ENCODE results near the gene DGAT2. TPM values are rescaled to one million over a fixed set of nuclear protein-coding genes. Genes with fewer than 3 reads are reported as not detected.

The DGAT2 gene
- total and polyA plus RNA-seq, 2 donors from 2014 or later: 1.4 to 7.0 TPM

- TF ChIP-seq CTCF (IDR thresholded peaks at IDR 0.05; ENCODE audit: borderline replicate concordance, extremely low read depth, insufficient read depth): no peak
- H3K9me3 ChIP-seq (ENCODE audit: control insufficient read depth in 2 of 3, insufficient read depth in 1 of 3, low read length in 3 of 3): no peaks in the 10 kb centered on the region
- FAIRE-seq: no peak
- peaks cover 0 to 5% (median 0%) of the 10 kb centered on the region in 3 donors for H3K4me1 ChIP-seq (ENCODE audit: control insufficient read depth in 2 of 3, insufficient read depth in 2 of 3, low read depth in 1 of 3, low read length in 3 of 3)
- peak in 1 of 5 donors; percentile 26 for DNase-seq
- H3K27ac ChIP-seq (ENCODE audit: low read depth in 2 of 2, low read length in 2 of 2): no peak overlapping the region
- H3K27me3 ChIP-seq (ENCODE audit: control insufficient read depth, insufficient read depth, low read length): peaks cover 2% of the 10 kb centered on the region
- H3K4me3 ChIP-seq (ENCODE audit: low read length in 3 of 3): no peak overlapping the region
- no peak overlapping the region for H3K9ac ChIP-seq (ENCODE audit: low read length in 3 of 3)
- H3K36me3 ChIP-seq (ENCODE audit: control insufficient read depth in 2 of 3, insufficient read depth in 3 of 3, low read length in 3 of 3): no peaks in the 10 kb centered on the region
- intact Hi-C loops (cut with DNase I): no loop called here
These were observed 6.4 kb upstream of the DGAT2 start for GRCh38 chr11:75762158-75762557.

GRCh38 chr11:75762885-75763284 lies 5.7 kb upstream of the DGAT2 start:
- DNase-seq (peak in 1 of 5 donors; percentile 22), FAIRE-seq (no peak)
- Histone ChIP-seq H3K36me3 (ENCODE audit: control insufficient read depth in 2 of 3, insufficient read depth in 3 of 3, low read length in 3 of 3) (no peaks in the 10 kb centered on the region), H3K27ac (ENCODE audit: low read depth in 2 of 2, low read length in 2 of 2) (no peak overlapping the region), H3K9ac (ENCODE audit: low read length in 3 of 3) (no peak overlapping the region), H3K4me3 (ENCODE audit: low read length in 3 of 3) (no peak overlapping the region), H3K4me1 (ENCODE audit: control insufficient read depth in 2 of 3, insufficient read depth in 2 of 3, low read depth in 1 of 3, low read length in 3 of 3) (peaks cover 0 to 6% (median 1%) of the 10 kb centered on the region in 3 donors), H3K9me3 (ENCODE audit: control insufficient read depth in 2 of 3, insufficient read depth in 1 of 3, low read length in 3 of 3) (no peaks in the 10 kb centered on the region), H3K27me3 (ENCODE audit: control insufficient read depth, insufficient read depth, low read length) (peaks cover 3% of the 10 kb centered on the region)
- intact Hi-C loops (cut with DNase I): no loop called here
- no peak for TF ChIP-seq CTCF (IDR thresholded peaks at IDR 0.05; ENCODE audit: borderline replicate concordance, extremely low read depth, insufficient read depth)

GRCh38 chr11:75763846-75764245 lies 4.7 kb upstream of the DGAT2 start:
- Histone ChIP-seq H3K9ac (ENCODE audit: low read length in 3 of 3) (no peak overlapping the region), H3K36me3 (ENCODE audit: control insufficient read depth in 2 of 3, insufficient read depth in 3 of 3, low read length in 3 of 3) (no peaks in the 10 kb centered on the region), H3K27ac (ENCODE audit: low read depth in 2 of 2, low read length in 2 of 2) (no peak overlapping the region), H3K4me3 (ENCODE audit: low read length in 3 of 3) (no peak overlapping the region), H3K27me3 (ENCODE audit: control insufficient read depth, insufficient read depth, low read length) (peaks cover 3% of the 10 kb centered on the region), H3K9me3 (ENCODE audit: control insufficient read depth in 2 of 3, insufficient read depth in 1 of 3, low read length in 3 of 3) (no peaks in the 10 kb centered on the region), H3K4me1 (ENCODE audit: control insufficient read depth in 2 of 3, insufficient read depth in 2 of 3, low read depth in 1 of 3, low read length in 3 of 3) (peaks cover 0 to 9% (median 7%) of the 10 kb centered on the region in 3 donors)
- no peak for TF ChIP-seq CTCF (IDR thresholded peaks at IDR 0.05; ENCODE audit: borderline replicate concordance, extremely low read depth, insufficient read depth)
- DNase-seq (peak in 1 of 5 donors; percentile 26), FAIRE-seq (no peak)
- intact Hi-C loops (cut with DNase I): no loop called here

DNA sequence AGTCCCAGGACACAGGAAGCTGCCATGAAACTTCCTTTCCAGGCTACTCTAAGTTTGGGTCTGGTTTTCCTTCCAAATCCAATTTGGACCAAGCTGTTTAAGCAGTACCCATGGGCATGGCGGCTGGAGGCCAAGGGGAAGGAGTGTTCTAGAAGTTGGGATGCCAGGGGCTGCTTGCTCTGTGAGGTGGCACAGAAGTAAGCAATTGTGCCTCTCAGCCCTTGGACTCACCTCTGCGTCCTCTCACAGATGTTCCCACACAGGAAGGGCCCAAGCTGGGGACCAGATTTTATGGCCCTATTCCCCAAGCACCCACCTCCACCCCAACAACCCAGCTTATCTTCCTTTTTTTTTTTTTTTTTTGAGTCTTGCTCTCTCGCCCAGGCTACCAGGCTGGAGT lies 3.5 kb upstream of the DGAT2 start:
- intact Hi-C loops (cut with DNase I): no loop called here
- Histone ChIP-seq H3K36me3 (ENCODE audit: control insufficient read depth in 2 of 3, insufficient read depth in 3 of 3, low read length in 3 of 3) (no peaks in the 10 kb centered on the region), H3K27me3 (ENCODE audit: control insufficient read depth, insufficient read depth, low read length) (peaks cover 3% of the 10 kb centered on the region), H3K4me1 (ENCODE audit: control insufficient read depth in 2 of 3, insufficient read depth in 2 of 3, low read depth in 1 of 3, low read length in 3 of 3) (peaks cover 0 to 10% (median 9%) of the 10 kb centered on the region in 3 donors), H3K27ac (ENCODE audit: low read depth in 2 of 2, low read length in 2 of 2) (no peak overlapping the region), H3K9ac (ENCODE audit: low read length in 3 of 3) (no peak overlapping the region), H3K4me3 (ENCODE audit: low read length in 3 of 3) (no peak overlapping the region), H3K9me3 (ENCODE audit: control insufficient read depth in 2 of 3, insufficient read depth in 1 of 3, low read length in 3 of 3) (no peaks in the 10 kb centered on the region)
- DNase-seq (peak in 1 of 5 donors; percentile 54), FAIRE-seq (no peak)
- no peak for TF ChIP-seq CTCF (IDR thresholded peaks at IDR 0.05; ENCODE audit: borderline replicate concordance, extremely low read depth, insufficient read depth)

Measured in kidney (tissue), 14 donors.